HCT116 (cell line): ENCODE results near the gene DOCK1.

Experiments used
- CEBPB ChIP-seq: IDR thresholded peaks from 2 replicates; pipeline ENCODE4 v1.6.1; 2012; ENCODE audit warnings: low read depth
- EGR1 ChIP-seq: IDR thresholded peaks from 2 replicates; pipeline ENCODE4 v1.6.1; 2012; ENCODE audit warnings: low read depth
- ELF1 ChIP-seq: IDR thresholded peaks from 2 replicates; pipeline ENCODE4 v1.6.1; 2012; ENCODE audit warnings: low read depth, borderline replicate concordance
- EZH2 ChIP-seq: fragments of 200-600 bp; sonication (generic); IDR thresholded peaks from 2 replicates; pipeline ENCODE4 v1.6.1; 2017; ENCODE audit warnings: antibody characterized with exemption, mixed run types
- EZH2phosphoT487 ChIP-seq: fragments of 200-600 bp; IDR thresholded peaks from 2 replicates; pipeline ENCODE4 v1.6.1; 2018; ENCODE audit warnings: antibody characterized with exemption, borderline replicate concordance
- POLR2A ChIP-seq: IDR thresholded peaks from 2 replicates; pipeline ENCODE4 v1.7.0; 2011; ENCODE audit warnings: borderline replicate concordance; ENCODE audit not compliant: insufficient read depth, insufficient read length; ENCODE audit errors: extremely low read depth
- RAD21 ChIP-seq: IDR thresholded peaks from 2 replicates; pipeline ENCODE4 v1.6.1; 2012; ENCODE audit warnings: low read depth, mild to moderate bottlenecking
- SIN3A ChIP-seq: IDR thresholded peaks from 2 replicates; pipeline ENCODE4 v1.6.1; 2012; ENCODE audit warnings: low read depth
- SP1 ChIP-seq: IDR thresholded peaks from 2 replicates; pipeline ENCODE4 v1.6.1; 2012; ENCODE audit warnings: low read depth
- TCF7L2 ChIP-seq: IDR thresholded peaks from 2 replicates; pipeline ENCODE4 v1.7.0; 2011; ENCODE audit warnings: borderline replicate concordance, inconsistent platforms; ENCODE audit not compliant: insufficient read depth, insufficient read length; ENCODE audit errors: extremely low read depth
- YY1 ChIP-seq: IDR thresholded peaks from 2 replicates; pipeline ENCODE4 v1.6.1; 2011; ENCODE audit warnings: low read length, low read depth, moderate library complexity, mild to moderate bottlenecking; ENCODE audit not compliant: insufficient replicate concordance; ENCODE audit errors: extremely low read depth
- ZNF274 ChIP-seq: fragments of 200-500 bp; sonication (Bioruptor generic); IDR thresholded peaks from 2 replicates; pipeline ENCODE4 v1.6.1; 2014; ENCODE audit warnings: mild to moderate bottlenecking, low read depth, low read length, inconsistent platforms
- TF ChIP-seq, protein P1 (sequence below), 3 experiments: fragments of 200-600 bp in 1 of 3; sonication (generic) in 1 of 3; IDR thresholded peaks in 2 of 3; conservative IDR thresholded peaks in 1 of 3; 2 replicates each; pipeline ENCODE4 v1.5.1; 2012 to 2017; ENCODE audit warnings: low read depth in 2 of 3, low read length in 2 of 3, antibody characterized with exemption in 1 of 3, borderline replicate concordance in 1 of 3, control low read depth in 1 of 3, mild to moderate bottlenecking in 1 of 3, mixed read lengths in 1 of 3, mixed run types in 1 of 3, moderate library complexity in 1 of 3; ENCODE audit not compliant: insufficient read depth in 1 of 3
- TF ChIP-seq, protein P2 (sequence below): IDR thresholded peaks from 2 replicates; pipeline ENCODE4 v1.6.1; 2012; ENCODE audit warnings: low read depth

DNA sequence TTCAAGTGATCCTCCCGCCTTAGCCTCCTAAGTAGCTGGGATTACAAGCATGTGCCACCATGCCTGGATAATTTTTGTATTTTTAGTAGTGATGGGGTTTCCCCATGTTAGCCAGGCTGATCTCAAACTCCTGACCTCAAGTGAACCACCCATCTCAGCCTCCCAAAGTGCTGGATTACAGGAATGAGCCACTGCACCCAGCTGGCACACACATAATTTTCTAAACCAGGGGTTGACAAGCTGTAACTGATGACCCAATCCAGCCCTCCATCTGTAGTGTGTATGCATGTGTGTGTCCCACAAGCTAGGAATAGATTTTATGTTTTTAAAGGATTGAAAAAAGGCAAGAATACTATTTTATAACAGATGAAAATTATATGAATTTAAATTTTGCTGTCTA is 417.1 kb downstream of the DOCK1 start:
- TF ChIP-seq EZH2 = no peak
- TF ChIP-seq, protein P1, sequence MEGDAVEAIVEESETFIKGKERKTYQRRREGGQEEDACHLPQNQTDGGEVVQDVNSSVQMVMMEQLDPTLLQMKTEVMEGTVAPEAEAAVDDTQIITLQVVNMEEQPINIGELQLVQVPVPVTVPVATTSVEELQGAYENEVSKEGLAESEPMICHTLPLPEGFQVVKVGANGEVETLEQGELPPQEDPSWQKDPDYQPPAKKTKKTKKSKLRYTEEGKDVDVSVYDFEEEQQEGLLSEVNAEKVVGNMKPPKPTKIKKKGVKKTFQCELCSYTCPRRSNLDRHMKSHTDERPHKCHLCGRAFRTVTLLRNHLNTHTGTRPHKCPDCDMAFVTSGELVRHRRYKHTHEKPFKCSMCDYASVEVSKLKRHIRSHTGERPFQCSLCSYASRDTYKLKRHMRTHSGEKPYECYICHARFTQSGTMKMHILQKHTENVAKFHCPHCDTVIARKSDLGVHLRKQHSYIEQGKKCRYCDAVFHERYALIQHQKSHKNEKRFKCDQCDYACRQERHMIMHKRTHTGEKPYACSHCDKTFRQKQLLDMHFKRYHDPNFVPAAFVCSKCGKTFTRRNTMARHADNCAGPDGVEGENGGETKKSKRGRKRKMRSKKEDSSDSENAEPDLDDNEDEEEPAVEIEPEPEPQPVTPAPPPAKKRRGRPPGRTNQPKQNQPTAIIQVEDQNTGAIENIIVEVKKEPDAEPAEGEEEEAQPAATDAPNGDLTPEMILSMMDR (IDR thresholded peaks at IDR 0.05 in 2 of 3, conservative IDR thresholded peaks at IDR 0.05 in 1 of 3; ENCODE audit: borderline replicate concordance in 1 of 3, insufficient read depth in 1 of 3, low read depth in 2 of 3, low read length in 2 of 3) = no peak
- TF ChIP-seq CEBPB = no peak
- no peak for TF ChIP-seq SIN3A
- no peak for TF ChIP-seq TCF7L2
- TF ChIP-seq YY1 = no peak
- no peak for TF ChIP-seq POLR2A
- TF ChIP-seq, protein P2, sequence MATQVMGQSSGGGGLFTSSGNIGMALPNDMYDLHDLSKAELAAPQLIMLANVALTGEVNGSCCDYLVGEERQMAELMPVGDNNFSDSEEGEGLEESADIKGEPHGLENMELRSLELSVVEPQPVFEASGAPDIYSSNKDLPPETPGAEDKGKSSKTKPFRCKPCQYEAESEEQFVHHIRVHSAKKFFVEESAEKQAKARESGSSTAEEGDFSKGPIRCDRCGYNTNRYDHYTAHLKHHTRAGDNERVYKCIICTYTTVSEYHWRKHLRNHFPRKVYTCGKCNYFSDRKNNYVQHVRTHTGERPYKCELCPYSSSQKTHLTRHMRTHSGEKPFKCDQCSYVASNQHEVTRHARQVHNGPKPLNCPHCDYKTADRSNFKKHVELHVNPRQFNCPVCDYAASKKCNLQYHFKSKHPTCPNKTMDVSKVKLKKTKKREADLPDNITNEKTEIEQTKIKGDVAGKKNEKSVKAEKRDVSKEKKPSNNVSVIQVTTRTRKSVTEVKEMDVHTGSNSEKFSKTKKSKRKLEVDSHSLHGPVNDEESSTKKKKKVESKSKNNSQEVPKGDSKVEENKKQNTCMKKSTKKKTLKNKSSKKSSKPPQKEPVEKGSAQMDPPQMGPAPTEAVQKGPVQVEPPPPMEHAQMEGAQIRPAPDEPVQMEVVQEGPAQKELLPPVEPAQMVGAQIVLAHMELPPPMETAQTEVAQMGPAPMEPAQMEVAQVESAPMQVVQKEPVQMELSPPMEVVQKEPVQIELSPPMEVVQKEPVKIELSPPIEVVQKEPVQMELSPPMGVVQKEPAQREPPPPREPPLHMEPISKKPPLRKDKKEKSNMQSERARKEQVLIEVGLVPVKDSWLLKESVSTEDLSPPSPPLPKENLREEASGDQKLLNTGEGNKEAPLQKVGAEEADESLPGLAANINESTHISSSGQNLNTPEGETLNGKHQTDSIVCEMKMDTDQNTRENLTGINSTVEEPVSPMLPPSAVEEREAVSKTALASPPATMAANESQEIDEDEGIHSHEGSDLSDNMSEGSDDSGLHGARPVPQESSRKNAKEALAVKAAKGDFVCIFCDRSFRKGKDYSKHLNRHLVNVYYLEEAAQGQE = no peak
- TF ChIP-seq RAD21 = no peak
- TF ChIP-seq EGR1 = no peak
- no peak for TF ChIP-seq ZNF274
- no peak for TF ChIP-seq SP1
- TF ChIP-seq EZH2phosphoT487 = no peak
- no peak for TF ChIP-seq ELF1
